WTC11 (cell line): Measurements from ENCODE around the gene SEL1L. TPM values are rescaled to one million over a fixed set of nuclear protein-coding genes. Genes with fewer than 3 reads are reported as not detected.

ENCODE experiments used
- ATAC-seq: fragments of 200-7000 bp; cut with Tn5 transposase; 2 replicates; pipeline ENCODE4 v1.10.0; 2021; ENCODE audit warnings: mild to moderate bottlenecking, moderate library complexity
- CTCF ChIA-PET: fragments of 300-600 bp; sonication (Branson Sonifier 250); formaldehyde crosslinking; loops from one replicate; lab custom pipeline; 2021; ENCODE audit warnings: antibody characterized with exemption; lab: Charles Lee
- POLR2A ChIA-PET: fragments of 350-600 bp; sonication (Branson Sonifier 250); formaldehyde crosslinking; loops from one replicate; lab custom pipeline; 2021; ENCODE audit warnings: antibody characterized with exemption; lab: Charles Lee
- DNase-seq: peaks from one replicate; pipeline ENCODE4 v3.0.0; 2021; ENCODE audit warnings: low spot score
- H3K27ac Mint-ChIP-seq: 2 replicates; pipeline ENCODE4 v1.8.0; 2021; ENCODE audit warnings: mixed read lengths
- H3K27me3 Mint-ChIP-seq: 2 replicates; pipeline ENCODE4 v1.8.0; 2021; ENCODE audit warnings: low read depth, mild to moderate bottlenecking, moderate library complexity, mixed read lengths
- H3K36me3 Mint-ChIP-seq: 2 replicates; pipeline ENCODE4 v1.8.0; 2021; ENCODE audit warnings: mixed read lengths
- H3K4me1 Mint-ChIP-seq: 2 replicates; pipeline ENCODE4 v1.8.0; 2022; ENCODE audit warnings: mixed read lengths
- H3K4me3 Mint-ChIP-seq: 2 replicates; pipeline ENCODE4 v1.8.0; 2021; ENCODE audit warnings: mild to moderate bottlenecking, moderate library complexity, mixed read lengths
- H3K9me3 Mint-ChIP-seq: 2 replicates; pipeline ENCODE4 v1.8.0; 2021; ENCODE audit warnings: mixed read lengths
- ARID4B ChIP-seq: sonication (generic); formaldehyde crosslinking; IDR thresholded peaks from 2 replicates; pipeline ENCODE4 v1.8.0; 2023; ENCODE audit warnings: missing genetic modification reagents, mild to moderate bottlenecking, borderline replicate concordance
- CREB1 ChIP-seq: sonication (generic); formaldehyde crosslinking; IDR thresholded peaks from 2 replicates; pipeline ENCODE4 v1.8.0; 2023; ENCODE audit warnings: mild to moderate bottlenecking, missing genetic modification reagents
- CTCF ChIP-seq: fragments of 200-600 bp; IDR thresholded peaks from 2 replicates; pipeline ENCODE4 v1.8.0; 2022; ENCODE audit warnings: antibody characterized with exemption
- FOXJ3 ChIP-seq: sonication (generic); formaldehyde crosslinking; IDR thresholded peaks from 2 replicates; pipeline ENCODE4 v1.9.0; 2021; ENCODE audit warnings: missing genetic modification reagents, mild to moderate bottlenecking, borderline replicate concordance
- GTF2I ChIP-seq: fragments of 250-450 bp; sonication (Bioruptor Pico); conservative IDR thresholded peaks from 2 replicates; pipeline ENCODE4 v1.4.0; 2021; ENCODE audit warnings: mild to moderate bottlenecking
- MLX ChIP-seq: sonication (generic); formaldehyde crosslinking; IDR thresholded peaks from 2 replicates; pipeline ENCODE4 v1.8.1; 2023; ENCODE audit warnings: mild to moderate bottlenecking, missing genetic modification reagents, moderate library complexity
- NFYB ChIP-seq: sonication (generic); formaldehyde crosslinking; conservative IDR thresholded peaks from 2 replicates; pipeline ENCODE4 v1.8.0; 2022; ENCODE audit warnings: low read depth, missing genetic modification reagents
- NR1H2 ChIP-seq: sonication (generic); formaldehyde crosslinking; IDR thresholded peaks from 2 replicates; pipeline ENCODE4 v1.9.0; 2021; ENCODE audit warnings: mild to moderate bottlenecking, moderate library complexity, missing genetic modification reagents
- NR3C1 ChIP-seq: sonication (generic); formaldehyde crosslinking; conservative IDR thresholded peaks from 2 replicates; pipeline ENCODE4 v1.8.1; 2023; ENCODE audit warnings: low read depth, mild to moderate bottlenecking, missing genetic modification reagents
- PRDM15 ChIP-seq: sonication (generic); formaldehyde crosslinking; IDR thresholded peaks from 2 replicates; pipeline ENCODE4 v1.8.0; 2022; ENCODE audit warnings: missing genetic modification reagents
- RORB ChIP-seq: fragments of 250-450 bp; sonication (Bioruptor Pico); IDR thresholded peaks from 2 replicates; pipeline ENCODE4 v1.9.0; 2021; ENCODE audit warnings: mild to moderate bottlenecking
- SMAD3 ChIP-seq: sonication (generic); formaldehyde crosslinking; IDR thresholded peaks from 2 replicates; pipeline ENCODE4 v1.8.0; 2022; ENCODE audit warnings: missing genetic modification reagents, mild to moderate bottlenecking, borderline replicate concordance
- SMAD4 ChIP-seq: sonication (generic); formaldehyde crosslinking; IDR thresholded peaks from 2 replicates; pipeline ENCODE4 v1.8.0; 2022; ENCODE audit warnings: mild to moderate bottlenecking, missing genetic modification reagents
- SP1 ChIP-seq: sonication (generic); formaldehyde crosslinking; conservative IDR thresholded peaks from 2 replicates; pipeline ENCODE4 v1.8.1; 2022; ENCODE audit warnings: missing genetic modification reagents
- STAT6 ChIP-seq: sonication (generic); formaldehyde crosslinking; conservative IDR thresholded peaks from 2 replicates; pipeline ENCODE4 v1.8.1; 2023; ENCODE audit warnings: mild to moderate bottlenecking, low read depth, missing genetic modification reagents, moderate library complexity
- TCF7 ChIP-seq: sonication (generic); formaldehyde crosslinking; IDR thresholded peaks from 2 replicates; pipeline ENCODE4 v1.8.0; 2022; ENCODE audit warnings: mild to moderate bottlenecking, low read depth, missing genetic modification reagents, moderate library complexity
- ZNF219 ChIP-seq: sonication (generic); formaldehyde crosslinking; IDR thresholded peaks from 2 replicates; pipeline ENCODE4 v1.8.0; 2023; ENCODE audit warnings: missing genetic modification reagents, mild to moderate bottlenecking, borderline replicate concordance
- ZNF396 ChIP-seq: fragments of 250-450 bp; sonication (Bioruptor Pico); IDR thresholded peaks from 2 replicates; pipeline ENCODE4 v1.8.0; 2021; ENCODE audit warnings: mild to moderate bottlenecking, moderate library complexity, borderline replicate concordance
- total RNA-seq: library from RNA; stranded (reverse); gene quantifications from 3 replicates; pipeline ENCODE4 v1.2.3, GENCODE V29; 2021

Gene SEL1L
- total RNA-seq, 1 experiment from 2014 or later, result 29.1 TPM

GRCh38 chr14:81525129-81525528, 8.5 kb downstream of the SEL1L start:
- TF ChIP-seq MLX (CRISPR knock-in tag) (no peak), SP1 (no peak), SMAD3 (CRISPR knock-in tag) (no peak), NR3C1 (CRISPR knock-in tag) (no peak), STAT6 (CRISPR knock-in tag) (no peak), RORB (CRISPR knock-in tag) (no peak), PRDM15 (CRISPR knock-in tag) (no peak), SMAD4 (no peak), NFYB (CRISPR knock-in tag) (no peak), NR1H2 (CRISPR knock-in tag) (no peak), CTCF (no peak), GTF2I (no peak), TCF7 (CRISPR knock-in tag) (no peak), ZNF219 (CRISPR knock-in tag) (no peak), FOXJ3 (no peak), ZNF396 (CRISPR knock-in tag) (no peak), ARID4B (CRISPR knock-in tag) (no peak), CREB1 (no peak)
- TF ChIP-seq, all 79 proteins: peak for 0
- H3K36me3 Mint-ChIP-seq, result peaks cover 21% of the 10 kb centered on the region
- CTCF ChIA-PET, result no interaction called here
- no peaks in the 10 kb centered on the region for H3K27me3 Mint-ChIP-seq
- H3K4me3 Mint-ChIP-seq, result no peak overlapping the region
- no peaks in the 10 kb centered on the region for H3K4me1 Mint-ChIP-seq
- POLR2A ChIA-PET, result no interaction called here
- no peak for DNase-seq
- no peaks in the 10 kb centered on the region for H3K9me3 Mint-ChIP-seq
- no peak overlapping the region for H3K27ac Mint-ChIP-seq
- ATAC-seq, result no peak
